K562 (cell line): ENCODE results near the gene BRAT1. TPM values are rescaled to one million over a fixed set of nuclear protein-coding genes. Genes with fewer than 3 reads are reported as not detected.

Source experiments
- ATAC-seq: fragments of 200-7000 bp; cut with Tn5 transposase; 3 replicates; pipeline ENCODE4 v1.9.1; 2020; ENCODE audit warnings: moderate library complexity
- BruUV-seq: library from RNA; stranded (reverse); fragments of 400-500 nt; replicated peaks from 2 replicates; lab custom pipeline; 2021; lab: Mats Ljungman, UMichigan
- CTCF ChIA-PET: fragments of 300-600 bp; formaldehyde crosslinking; extraction: SDS; loops from one replicate; lab custom pipeline; 2021; ENCODE audit warnings: low intra/inter-chr PET ratio; lab: Yijun Ruan, JAX
- POLR2A ChIA-PET: fragments of 300-600, 350-650 bp; sonication (Branson Sonifier 250); formaldehyde crosslinking; extraction: SDS; loops from one replicate; lab custom pipeline; 2021; ENCODE audit warnings: antibody characterized with exemption, inconsistent platforms; lab: Yijun Ruan, JAX
- DNase-seq, 4 experiments: peaks; one replicate each; pipeline versions ENCODE4 v3.0.0 to v3.0.0-alpha.2; 2011 to 2018; ENCODE audit warnings: low spot score in 3 of 4, mixed read lengths in 3 of 4; ENCODE audit errors: extremely low read depth in 1 of 4
- FAIRE-seq: peaks from 2 replicates; lab custom pipeline; 2011; peaks lifted over from hg19 to GRCh38; lab: Jason Lieb, UNC
- H2AFZ ChIP-seq: 2 replicates; pipeline ENCODE4 v1.6.0; 2011; ENCODE audit warnings: low read depth, low read length, control low read depth, inconsistent platforms
- H3K27ac ChIP-seq: fragments of 200-600 bp; 3 replicates; pipeline ENCODE4 v1.8.0; 2011; ENCODE audit warnings: low read depth, mild to moderate bottlenecking, control low read depth, inconsistent platforms, low read length, moderate library complexity, mixed read lengths; ENCODE audit errors: extremely low read depth
- H3K27me3 ChIP-seq, 2 experiments: fragments of 300-600 bp in 1 of 2; 2 replicates in 1 of 2; 3 replicates in 1 of 2; pipeline versions ENCODE4 v1.6.0 to v1.8.0; 2011; ENCODE audit warnings: inconsistent platforms in 2 of 2, low read length in 2 of 2, mild to moderate bottlenecking in 1 of 2, mixed read lengths in 1 of 2, moderate library complexity in 1 of 2; ENCODE audit not compliant: control insufficient read depth in 2 of 2, insufficient read depth in 2 of 2
- H3K36me3 ChIP-seq: fragments of 300-600 bp; 3 replicates; pipeline ENCODE4 v1.8.0; 2011; ENCODE audit warnings: mild to moderate bottlenecking, low read length, inconsistent platforms; ENCODE audit not compliant: control insufficient read depth, insufficient read depth
- H3K4me1 ChIP-seq, 2 experiments: fragments of 200-600 bp in 1 of 2; replicated peaks in 1 of 2; 2 replicates in 1 of 2; 3 replicates in 1 of 2; pipeline versions ENCODE4 v1.5.1 to v1.8.0; 2011; ENCODE audit warnings: inconsistent platforms in 2 of 2, low read length in 2 of 2, mild to moderate bottlenecking in 1 of 2, mixed read lengths in 1 of 2, moderate library complexity in 1 of 2; ENCODE audit not compliant: control insufficient read depth in 2 of 2, insufficient read depth in 2 of 2
- H3K4me2 ChIP-seq: 2 replicates; pipeline ENCODE4 v1.6.1; 2011; ENCODE audit warnings: low read length, control low read depth, inconsistent platforms, mixed read lengths; ENCODE audit not compliant: insufficient read depth
- H3K4me3 ChIP-seq: fragments of 200-600 bp; sonication (generic), shearing (Covaris generic); 2 replicates; pipeline ENCODE4 v1.5.1; 2016; ENCODE audit warnings: control low read depth, inconsistent platforms
- H3K79me2 ChIP-seq: fragments of 200-600 bp; 3 replicates; pipeline ENCODE4 v1.8.0; 2011; ENCODE audit warnings: low read length, inconsistent platforms; ENCODE audit not compliant: control insufficient read depth, insufficient read depth
- H3K9ac ChIP-seq, 2 experiments: 2 replicates each; pipeline versions ENCODE4 v1.6.0 to v1.6.1; 2011; ENCODE audit warnings: low read depth in 2 of 2, low read length in 2 of 2, control low read depth in 1 of 2, inconsistent platforms in 1 of 2, mild to moderate bottlenecking in 1 of 2, mixed read lengths in 1 of 2; ENCODE audit not compliant: insufficient read depth in 1 of 2
- H3K9me1 ChIP-seq: one replicate; pipeline ENCODE4 v1.6.0; 2011; ENCODE audit warnings: inconsistent platforms, mild to moderate bottlenecking, low read length, moderate library complexity; ENCODE audit not compliant: control insufficient read depth, insufficient read depth
- H3K9me3 ChIP-seq: replicated peaks from 2 replicates; pipeline ENCODE4 v1.5.1; 2011; ENCODE audit warnings: low read depth, low read length, inconsistent platforms; ENCODE audit not compliant: control insufficient read depth, insufficient read depth
- H4K20me1 ChIP-seq: replicated peaks from 2 replicates; pipeline ENCODE4 v1.6.1; 2011; ENCODE audit warnings: low read length, inconsistent platforms, mixed read lengths; ENCODE audit not compliant: control insufficient read depth, insufficient read depth
- CEBPB ChIP-seq: fragments of 450-650 bp; IDR thresholded peaks from 2 replicates; pipeline ENCODE4 v1.6.1; 2016; ENCODE audit warnings: missing genetic modification characterization, missing compliant biosample characterization
- DIDO1 ChIP-seq: fragments of 450-650 bp; IDR thresholded peaks from 2 replicates; pipeline ENCODE4 v1.6.1; 2016; ENCODE audit warnings: low read depth, missing biosample characterization, missing genetic modification characterization
- ETS1 ChIP-seq: conservative IDR thresholded peaks from 2 replicates; pipeline ENCODE4 v1.6.1; 2011; ENCODE audit warnings: low read depth, mild to moderate bottlenecking, low read length; ENCODE audit not compliant: control insufficient read depth
- FOXJ3 ChIP-seq: sonication (generic); formaldehyde crosslinking; IDR thresholded peaks from 2 replicates; pipeline ENCODE4 v1.4.0; 2020; ENCODE audit warnings: mild to moderate bottlenecking, missing genetic modification reagents
- HNRNPH1 ChIP-seq: fragments of 200-400 bp; formaldehyde crosslinking; optimal IDR thresholded peaks from 2 replicates; pipeline ENCODE3; 2017; ENCODE audit warnings: low read depth, mild to moderate bottlenecking, low read length, moderate library complexity
- HOXB6 ChIP-seq: fragments of 250-450 bp; sonication (Bioruptor Pico); IDR thresholded peaks from 2 replicates; pipeline ENCODE4 v1.5.1; 2022; ENCODE audit warnings: mild to moderate bottlenecking, borderline replicate concordance
- NFE2 ChIP-seq: IDR thresholded peaks from 2 replicates; pipeline ENCODE4 v1.6.1; 2014; ENCODE audit warnings: antibody characterized with exemption, low read depth
- PURB ChIP-seq: sonication (generic); formaldehyde crosslinking; IDR thresholded peaks from 2 replicates; pipeline ENCODE4 v1.9.0; 2021; ENCODE audit warnings: low read depth, mild to moderate bottlenecking, missing genetic modification reagents
- SREBF1 ChIP-seq: fragments of 150-350 bp; IDR thresholded peaks from 2 replicates; pipeline ENCODE4 v1.6.1; 2014; ENCODE audit warnings: antibody characterized with exemption, low read depth, low read length, borderline replicate concordance
- ZKSCAN1 ChIP-seq: fragments of 150-350 bp; IDR thresholded peaks from 2 replicates; pipeline ENCODE4 v1.6.1; 2016; ENCODE audit warnings: low read depth, low read length
- WGBS: fragments of 100-300 bp; shearing (Covaris generic); methylation state at CpG from one replicate; pipeline ENCODE4 v1.1.6; 2016; ENCODE audit warnings: low coverage, mixed read lengths; ENCODE audit not compliant: insufficient coverage; ENCODE audit errors: missing lambda C conversion rate; 5-methylcytosine and 5-hydroxymethylcytosine counted together
- in situ Hi-C: fragments of 300-500 bp; cut with MboI; formaldehyde crosslinking; loops from 4 replicates; pipeline ENCODE4 v1.15.0; 2018; ENCODE audit warnings: inconsistent platforms, mixed read lengths
- intact Hi-C: fragments of 100-400 bp; cut with micrococcal nuclease; formaldehyde crosslinking; loops from 2 replicates; pipeline ENCODE4 v1.14.2; 2022
- polyA plus RNA-seq, 8 experiments: library from polyadenylated mRNA; depleted of rRNA in 4 of 8; stranded (reverse) in 5 of 8; unstranded in 3 of 8; fragments of >200 nt; fragmentation: Nextera tagmentation in 2 of 8; fragmentation: Illumina TruSeq in 1 of 8; extraction: Ambion mirVana in 2 of 8; extraction: Trizol in 1 of 8; gene quantifications; 2 replicates each; pipeline versions ENCODE4 v1.2.1 to v1.2.3, GENCODE V29; 2011 to 2014; ENCODE audit warnings: inconsistent platforms in 1 of 8, missing spikeins in 1 of 8
- total RNA-seq, 7 experiments: library from RNA; depleted of rRNA in 6 of 7; stranded (reverse); fragments of >200 nt in 6 of 7; fragmentation: Illumina TruSeq in 2 of 7; extraction: Trizol in 2 of 7; gene quantifications; 2 replicates each; pipeline versions ENCODE4 v1.2.1 to v1.2.3, GENCODE V29; 2011 to 2021; ENCODE audit warnings: low replicate concordance in 1 of 7
- TF ChIP-seq, protein P1 (sequence below): sonication (generic); formaldehyde crosslinking; IDR thresholded peaks from 2 replicates; pipeline ENCODE4 v1.8.0; 2022; ENCODE audit warnings: missing genetic modification reagents, mild to moderate bottlenecking, moderate library complexity, borderline replicate concordance
- TF ChIP-seq, protein P2 (sequence below): fragments of 450-650 bp; conservative IDR thresholded peaks from 2 replicates; pipeline ENCODE4 v1.6.1; 2016; ENCODE audit warnings: missing genetic modification characterization, low read depth, mild to moderate bottlenecking, missing compliant biosample characterization, moderate library complexity

BRAT1 gene
- total and polyA plus RNA-seq, 9 of the 15 experiments (the other 6 are each of a cell fraction or from before 2014, with no cell fraction given) = 0.13 to 49.6 (median 10.5) TPM

- ATAC-seq (no peak), FAIRE-seq (no peak), DNase-seq (no peak)
- 83% methylated on average over 13 of the region's 16 CpGs for WGBS
- H3K4me3 ChIP-seq = no peak overlapping the region
- no peaks in the 10 kb centered on the region for H3K9me3 ChIP-seq
- intact Hi-C loops (no loop called here), in situ Hi-C loops (no loop called here)
- no peak overlapping the region for H2AFZ ChIP-seq
- CTCF ChIA-PET = no interaction called here
- no peaks in the 10 kb centered on the region for H3K9me1 ChIP-seq
- H4K20me1 ChIP-seq = no peaks in the 10 kb centered on the region
- no peak overlapping the region for H3K27ac ChIP-seq
- no peaks in the 10 kb centered on the region for H3K79me2 ChIP-seq
- 0 out of 4 replicates have a peak overlapping the region, but pooled peaks of 1 of the 2 experiments have one; percentile 26 for H3K9ac ChIP-seq
- BruUV-seq = no TSS peak
- H3K27me3 ChIP-seq = no peaks in the 10 kb centered on the region
- H3K4me2 ChIP-seq = no peak overlapping the region
- H3K36me3 ChIP-seq = peaks cover 17% of the 10 kb centered on the region; the same call in 1 of the 3 replicates
- POLR2A ChIA-PET = interaction anchor here (0.6 to 0.8 kb wide), 2 partner anchors 19 to 40 kb away, joined by 3 read pairs; no protein-coding TSS in a partner anchor
- peaks cover 0 to 12% of the 10 kb centered on the region in 2 experiments; a peak in 2 of 5 replicates for H3K4me1 ChIP-seq
- TF ChIP-seq HOXB6 (no peak), SREBF1 (no peak), DIDO1 (no peak), FOXJ3 (CRISPR knock-in tag) (no peak), HNRNPH1 (no peak), CEBPB (no peak), ETS1 (no peak), PURB (no peak), NFE2 (no peak), ZKSCAN1 (no peak)
- TF ChIP-seq, protein P1, sequence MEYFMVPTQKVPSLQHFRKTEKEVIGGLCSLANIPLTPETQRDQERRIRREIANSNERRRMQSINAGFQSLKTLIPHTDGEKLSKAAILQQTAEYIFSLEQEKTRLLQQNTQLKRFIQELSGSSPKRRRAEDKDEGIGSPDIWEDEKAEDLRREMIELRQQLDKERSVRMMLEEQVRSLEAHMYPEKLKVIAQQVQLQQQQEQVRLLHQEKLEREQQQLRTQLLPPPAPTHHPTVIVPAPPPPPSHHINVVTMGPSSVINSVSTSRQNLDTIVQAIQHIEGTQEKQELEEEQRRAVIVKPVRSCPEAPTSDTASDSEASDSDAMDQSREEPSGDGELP = no peak
- TF ChIP-seq, protein P2, sequence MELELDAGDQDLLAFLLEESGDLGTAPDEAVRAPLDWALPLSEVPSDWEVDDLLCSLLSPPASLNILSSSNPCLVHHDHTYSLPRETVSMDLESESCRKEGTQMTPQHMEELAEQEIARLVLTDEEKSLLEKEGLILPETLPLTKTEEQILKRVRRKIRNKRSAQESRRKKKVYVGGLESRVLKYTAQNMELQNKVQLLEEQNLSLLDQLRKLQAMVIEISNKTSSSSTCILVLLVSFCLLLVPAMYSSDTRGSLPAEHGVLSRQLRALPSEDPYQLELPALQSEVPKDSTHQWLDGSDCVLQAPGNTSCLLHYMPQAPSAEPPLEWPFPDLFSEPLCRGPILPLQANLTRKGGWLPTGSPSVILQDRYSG (tag) = no peak
These were observed 34.0 kb upstream of the BRAT1 start for GRCh38 chr7:2589341-2589740.
